K562 (cell line): Measurements from ENCODE around the gene PRDM12.

Experiments
- C11orf30 ChIP-seq: fragments of 450-650 bp; IDR thresholded peaks from 2 replicates; pipeline ENCODE4 v1.6.1; 2016; ENCODE audit warnings: low read depth, mild to moderate bottlenecking
- EP300 ChIP-seq: IDR thresholded peaks from 2 replicates; pipeline ENCODE4 v1.6.1; 2012; ENCODE audit warnings: low read length, improper control_type of control experiment
- KLF10 ChIP-seq: fragments of 250-450 bp; sonication (Bioruptor Pico); IDR thresholded peaks from 2 replicates; pipeline ENCODE4 v1.6.1; 2021; ENCODE audit warnings: matching md5 sums
- POLR2A ChIP-seq: fragments of 450-650 bp; conservative IDR thresholded peaks from 2 replicates; pipeline ENCODE4 v1.6.1; 2016
- SAP30 ChIP-seq: fragments of 200-600 bp; sonication (generic); IDR thresholded peaks from 2 replicates; pipeline ENCODE4 v1.6.1; 2012; ENCODE audit warnings: borderline replicate concordance, low read depth, mild to moderate bottlenecking, moderate library complexity, low read length, control low read depth, inconsistent platforms; ENCODE audit not compliant: insufficient read depth, poor library complexity, severe bottlenecking
- SOX6 ChIP-seq: fragments of 450-650 bp; IDR thresholded peaks from 2 replicates; pipeline ENCODE4 v1.6.1; 2014; ENCODE audit warnings: mild to moderate bottlenecking
- U2AF2 ChIP-seq: fragments of 200-400 bp; formaldehyde crosslinking; optimal IDR thresholded peaks from 2 replicates; pipeline ENCODE3; 2017; ENCODE audit warnings: low read depth, mild to moderate bottlenecking, low read length
- TF ChIP-seq, protein P1 (sequence below): sonication (generic); formaldehyde crosslinking; IDR thresholded peaks from 2 replicates; pipeline ENCODE4 v1.8.1; 2023; ENCODE audit warnings: mild to moderate bottlenecking, missing genetic modification reagents
- TF ChIP-seq, protein P2 (sequence below), 3 experiments: IDR thresholded peaks in 2 of 3; conservative IDR thresholded peaks in 1 of 3; 2 replicates each; pipeline ENCODE4 v1.5.1; 2011 to 2012; ENCODE audit warnings: low read length in 3 of 3, mild to moderate bottlenecking in 3 of 3, control low read depth in 2 of 3, improper control_type of control experiment in 1 of 3, inconsistent platforms in 1 of 3, low read depth in 1 of 3, mixed read lengths in 1 of 3, moderate library complexity in 1 of 3; ENCODE audit not compliant: insufficient read depth in 2 of 3

DNA sequence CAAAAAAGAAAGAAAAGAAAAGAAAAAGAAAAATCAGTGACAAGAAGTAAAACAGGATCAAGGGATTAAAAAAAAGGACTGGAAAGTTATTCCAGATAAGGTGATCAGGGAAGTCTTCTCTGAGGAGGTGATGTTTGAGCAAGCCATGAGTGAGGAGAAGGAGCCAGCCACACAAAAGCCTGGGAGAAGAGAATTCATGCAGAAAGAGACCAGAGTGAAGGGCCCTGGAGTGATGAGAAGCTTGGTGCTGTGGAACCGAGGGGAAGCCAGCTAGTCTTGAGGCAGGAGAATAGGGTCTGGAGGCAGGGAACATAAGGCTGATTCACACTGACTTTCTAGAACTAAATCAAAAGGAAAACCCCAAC lies 25.2 kb downstream of the PRDM12 start:
- TF ChIP-seq EP300 = no peak
- TF ChIP-seq C11orf30 = no peak
- TF ChIP-seq, protein P1, sequence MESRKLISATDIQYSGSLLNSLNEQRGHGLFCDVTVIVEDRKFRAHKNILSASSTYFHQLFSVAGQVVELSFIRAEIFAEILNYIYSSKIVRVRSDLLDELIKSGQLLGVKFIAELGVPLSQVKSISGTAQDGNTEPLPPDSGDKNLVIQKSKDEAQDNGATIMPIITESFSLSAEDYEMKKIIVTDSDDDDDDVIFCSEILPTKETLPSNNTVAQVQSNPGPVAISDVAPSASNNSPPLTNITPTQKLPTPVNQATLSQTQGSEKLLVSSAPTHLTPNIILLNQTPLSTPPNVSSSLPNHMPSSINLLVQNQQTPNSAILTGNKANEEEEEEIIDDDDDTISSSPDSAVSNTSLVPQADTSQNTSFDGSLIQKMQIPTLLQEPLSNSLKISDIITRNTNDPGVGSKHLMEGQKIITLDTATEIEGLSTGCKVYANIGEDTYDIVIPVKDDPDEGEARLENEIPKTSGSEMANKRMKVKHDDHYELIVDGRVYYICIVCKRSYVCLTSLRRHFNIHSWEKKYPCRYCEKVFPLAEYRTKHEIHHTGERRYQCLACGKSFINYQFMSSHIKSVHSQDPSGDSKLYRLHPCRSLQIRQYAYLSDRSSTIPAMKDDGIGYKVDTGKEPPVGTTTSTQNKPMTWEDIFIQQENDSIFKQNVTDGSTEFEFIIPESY = no peak
- no peak for TF ChIP-seq U2AF2
- TF ChIP-seq SOX6 = no peak
- TF ChIP-seq, protein P2, sequence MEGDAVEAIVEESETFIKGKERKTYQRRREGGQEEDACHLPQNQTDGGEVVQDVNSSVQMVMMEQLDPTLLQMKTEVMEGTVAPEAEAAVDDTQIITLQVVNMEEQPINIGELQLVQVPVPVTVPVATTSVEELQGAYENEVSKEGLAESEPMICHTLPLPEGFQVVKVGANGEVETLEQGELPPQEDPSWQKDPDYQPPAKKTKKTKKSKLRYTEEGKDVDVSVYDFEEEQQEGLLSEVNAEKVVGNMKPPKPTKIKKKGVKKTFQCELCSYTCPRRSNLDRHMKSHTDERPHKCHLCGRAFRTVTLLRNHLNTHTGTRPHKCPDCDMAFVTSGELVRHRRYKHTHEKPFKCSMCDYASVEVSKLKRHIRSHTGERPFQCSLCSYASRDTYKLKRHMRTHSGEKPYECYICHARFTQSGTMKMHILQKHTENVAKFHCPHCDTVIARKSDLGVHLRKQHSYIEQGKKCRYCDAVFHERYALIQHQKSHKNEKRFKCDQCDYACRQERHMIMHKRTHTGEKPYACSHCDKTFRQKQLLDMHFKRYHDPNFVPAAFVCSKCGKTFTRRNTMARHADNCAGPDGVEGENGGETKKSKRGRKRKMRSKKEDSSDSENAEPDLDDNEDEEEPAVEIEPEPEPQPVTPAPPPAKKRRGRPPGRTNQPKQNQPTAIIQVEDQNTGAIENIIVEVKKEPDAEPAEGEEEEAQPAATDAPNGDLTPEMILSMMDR (IDR thresholded peaks at IDR 0.05 in 2 of 3, conservative IDR thresholded peaks at IDR 0.05 in 1 of 3; ENCODE audit: insufficient read depth in 2 of 3, low read depth in 1 of 3, low read length in 3 of 3) = no peak
- no peak for TF ChIP-seq SAP30
- no peak for TF ChIP-seq KLF10 (CRISPR knock-in tag)
- TF ChIP-seq POLR2A = no peak
